ENCODE results near the gene URB2. TPM values are rescaled to one million over a fixed set of nuclear protein-coding genes. Genes with fewer than 3 reads are reported as not detected.

URB2 gene
- total and polyA plus RNA-seq, 4 donors: 0.50 to 8.9 (median 4.4) TPM

DNA sequence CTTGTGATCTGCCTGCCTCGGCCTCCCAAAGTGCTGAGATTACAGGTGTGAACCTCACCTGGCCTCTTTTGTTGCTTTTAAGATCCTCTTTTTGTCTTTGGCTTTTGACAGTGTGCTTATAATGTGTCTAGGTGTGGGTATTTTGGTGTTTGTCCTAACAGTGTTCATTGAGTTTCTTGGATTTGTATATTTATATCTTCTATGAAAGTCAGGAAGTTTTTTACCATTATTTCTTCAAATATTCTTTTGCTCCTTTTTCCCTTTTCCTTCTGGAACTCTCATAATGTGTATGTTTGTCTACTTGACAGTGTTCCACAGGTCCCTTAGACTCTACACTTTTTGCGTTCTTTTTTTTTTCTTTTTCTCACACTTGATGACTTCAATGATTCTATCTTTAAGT, 59.1 kb downstream of the URB2 start:
- WGBS, 2 donors: 91 to 96% methylated on average over 2 of the region's 2 CpGs
- Histone ChIP-seq H3K27ac (ENCODE audit: low read depth in 1 of 2, low read length in 2 of 2) (no peak overlapping the region), H3K36me3 (ENCODE audit: control insufficient read depth in 1 of 2, insufficient read depth in 2 of 2, low read length in 1 of 2) (no peaks in the 10 kb centered on the region), H3K27me3 (ENCODE audit: control insufficient read depth in 1 of 2, insufficient read depth in 2 of 2, low read length in 1 of 2) (no peaks in the 10 kb centered on the region), H3K4me3 (ENCODE audit: low read length in 2 of 2) (no peak overlapping the region), H3K4me1 (ENCODE audit: control insufficient read depth in 1 of 2, insufficient read depth in 2 of 2, low read length in 2 of 2) (peaks cover 0 to 1% of the 10 kb centered on the region in 2 donors), H3K9me3 (ENCODE audit: control insufficient read depth, low read length) (peaks cover 2% of the 10 kb centered on the region)
- ATAC-seq (ENCODE audit: low FRiP score) (no peak), DNase-seq (no peak)
- intact Hi-C loops (cut with DNase I): no loop called here

DNA sequence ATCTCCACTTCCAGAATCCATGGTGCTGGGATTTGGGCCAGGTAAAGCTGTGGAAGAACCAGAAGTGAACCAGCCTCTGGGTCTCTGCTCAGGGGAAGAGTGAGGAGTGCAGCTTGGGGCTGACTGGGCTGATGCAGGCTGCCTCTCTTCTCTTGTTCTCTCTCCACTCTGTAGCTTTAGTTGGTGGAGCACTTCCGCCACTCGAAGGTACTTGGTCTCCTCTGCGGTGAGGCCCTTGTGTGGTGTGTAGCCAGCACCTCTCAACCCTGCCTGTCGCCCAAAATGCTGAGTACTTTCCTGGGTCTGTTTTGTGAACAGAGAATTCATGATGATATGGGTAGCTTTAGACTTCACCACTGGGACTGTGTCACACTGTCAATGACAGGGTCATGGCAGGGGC, 63.2 kb downstream of the URB2 start:
- intact Hi-C loops (cut with DNase I): no loop called here
- Histone ChIP-seq H3K27me3 (ENCODE audit: control insufficient read depth in 1 of 2, insufficient read depth in 2 of 2, low read length in 1 of 2) (no peaks in the 10 kb centered on the region), H3K4me3 (ENCODE audit: low read length in 2 of 2) (no peak overlapping the region), H3K27ac (ENCODE audit: low read depth in 1 of 2, low read length in 2 of 2) (no peak overlapping the region), H3K9me3 (ENCODE audit: control insufficient read depth, low read length) (no peaks in the 10 kb centered on the region), H3K4me1 (ENCODE audit: control insufficient read depth in 1 of 2, insufficient read depth in 2 of 2, low read length in 2 of 2) (peaks cover 0 to 1% of the 10 kb centered on the region in 2 donors), H3K36me3 (ENCODE audit: control insufficient read depth in 1 of 2, insufficient read depth in 2 of 2, low read length in 1 of 2) (no peaks in the 10 kb centered on the region)
- no peak for DNase-seq
- ATAC-seq (ENCODE audit: low FRiP score): no peak
- WGBS, 2 donors: 92 to 97% methylated on average over 4 of the region's 4 CpGs

DNA sequence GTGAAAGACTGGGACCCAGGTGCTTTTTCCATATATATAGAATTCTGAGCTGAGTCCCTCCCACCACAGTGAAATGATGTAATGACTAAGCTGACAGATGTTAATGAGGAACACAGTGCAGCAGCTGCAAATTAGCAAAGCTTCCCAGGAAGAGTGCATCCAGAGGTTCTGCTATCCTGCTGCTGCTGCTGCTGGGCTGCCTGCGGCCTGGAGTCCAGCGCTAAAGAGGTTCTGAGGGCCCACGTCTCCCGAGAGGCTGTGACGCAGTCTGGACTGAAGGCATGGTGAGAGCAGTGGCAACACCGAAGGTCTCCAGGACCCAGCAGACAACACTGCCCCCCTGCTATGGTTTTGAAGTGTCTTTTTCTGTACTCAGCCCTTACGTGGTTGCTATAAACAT, 63.9 kb downstream of the URB2 start:
- Histone ChIP-seq H3K36me3 (ENCODE audit: control insufficient read depth in 1 of 2, insufficient read depth in 2 of 2, low read length in 1 of 2) (no peaks in the 10 kb centered on the region), H3K4me3 (ENCODE audit: low read length in 2 of 2) (no peak overlapping the region), H3K4me1 (ENCODE audit: control insufficient read depth in 1 of 2, insufficient read depth in 2 of 2, low read length in 2 of 2) (peaks cover 0 to 1% of the 10 kb centered on the region in 2 donors), H3K27me3 (ENCODE audit: control insufficient read depth in 1 of 2, insufficient read depth in 2 of 2, low read length in 1 of 2) (no peaks in the 10 kb centered on the region), H3K27ac (ENCODE audit: low read depth in 1 of 2, low read length in 2 of 2) (no peak overlapping the region), H3K9me3 (ENCODE audit: control insufficient read depth, low read length) (no peaks in the 10 kb centered on the region)
- ATAC-seq (ENCODE audit: low FRiP score): no peak
- intact Hi-C loops (cut with DNase I): no loop called here
- DNase-seq: no peak
- WGBS, 2 donors: 90 to 93% methylated on average over 7 of the region's 7 CpGs

DNA sequence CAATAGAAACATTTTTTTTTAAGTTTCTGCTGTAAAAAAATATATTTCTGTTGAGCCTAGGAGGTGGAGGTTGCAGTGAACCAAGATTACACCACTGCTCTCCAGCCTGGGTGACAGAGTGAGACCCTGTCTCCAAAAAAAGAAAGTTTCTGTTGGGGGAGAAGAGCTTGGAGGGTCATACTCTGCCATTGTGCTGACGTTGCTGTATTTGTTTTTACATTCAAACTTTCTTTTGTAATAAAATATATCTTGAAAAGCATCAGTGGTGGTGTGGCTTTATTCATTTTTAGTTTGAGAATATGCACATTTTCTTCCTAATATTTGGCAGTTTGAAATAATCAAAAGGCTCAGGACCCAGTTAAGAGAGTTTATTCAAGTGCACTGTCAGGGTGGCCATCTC, 64.6 kb downstream of the URB2 start:
- WGBS, 2 donors: 75 to 82% methylated on average over 1 of the region's 1 CpG
- H3K27me3 ChIP-seq (ENCODE audit: control insufficient read depth in 1 of 2, insufficient read depth in 2 of 2, low read length in 1 of 2): no peaks in the 10 kb centered on the region
- H3K36me3 ChIP-seq (ENCODE audit: control insufficient read depth in 1 of 2, insufficient read depth in 2 of 2, low read length in 1 of 2): no peaks in the 10 kb centered on the region
- no peak overlapping the region for H3K4me3 ChIP-seq (ENCODE audit: low read length in 2 of 2)
- intact Hi-C loops (cut with DNase I): no loop called here
- no peak overlapping the region for H3K27ac ChIP-seq (ENCODE audit: low read depth in 1 of 2, low read length in 2 of 2)
- ATAC-seq (ENCODE audit: low FRiP score) (no peak), DNase-seq (no peak)
- peaks cover 0 to 1% of the 10 kb centered on the region in 2 donors for H3K4me1 ChIP-seq (ENCODE audit: control insufficient read depth in 1 of 2, insufficient read depth in 2 of 2, low read length in 2 of 2)
- no peaks in the 10 kb centered on the region for H3K9me3 ChIP-seq (ENCODE audit: control insufficient read depth, low read length)

DNA sequence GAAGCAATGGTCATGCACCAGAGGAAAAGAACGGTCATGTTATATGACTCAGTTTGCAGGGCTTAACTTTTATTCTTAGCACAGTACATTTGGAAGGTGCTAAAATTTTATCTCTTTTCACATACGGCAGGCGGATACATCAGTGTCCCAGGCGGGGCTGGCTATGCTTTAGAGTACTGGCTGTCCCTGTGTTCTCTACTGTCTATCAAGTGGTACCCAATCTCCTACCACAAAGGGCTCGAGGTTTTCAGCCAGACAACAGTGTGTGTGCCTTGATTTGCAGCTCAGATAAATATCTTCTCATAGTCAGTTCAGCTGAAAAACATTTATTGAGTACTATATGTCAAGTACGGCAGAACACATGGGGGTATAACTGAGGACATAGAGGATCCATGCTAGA, 65.3 kb downstream of the URB2 start:
- WGBS, 2 donors: 92% methylated on average over 6 of the region's 6 CpGs
- ATAC-seq (ENCODE audit: low FRiP score) (no peak), DNase-seq (no peak)
- Histone ChIP-seq H3K36me3 (ENCODE audit: control insufficient read depth in 1 of 2, insufficient read depth in 2 of 2, low read length in 1 of 2) (no peaks in the 10 kb centered on the region), H3K27me3 (ENCODE audit: control insufficient read depth in 1 of 2, insufficient read depth in 2 of 2, low read length in 1 of 2) (no peaks in the 10 kb centered on the region), H3K9me3 (ENCODE audit: control insufficient read depth, low read length) (no peaks in the 10 kb centered on the region), H3K27ac (ENCODE audit: low read depth in 1 of 2, low read length in 2 of 2) (no peak overlapping the region), H3K4me3 (ENCODE audit: low read length in 2 of 2) (no peak overlapping the region), H3K4me1 (ENCODE audit: control insufficient read depth in 1 of 2, insufficient read depth in 2 of 2, low read length in 2 of 2) (peaks cover 0 to 1% of the 10 kb centered on the region in 2 donors)
- intact Hi-C loops (cut with DNase I): no loop called here

DNA sequence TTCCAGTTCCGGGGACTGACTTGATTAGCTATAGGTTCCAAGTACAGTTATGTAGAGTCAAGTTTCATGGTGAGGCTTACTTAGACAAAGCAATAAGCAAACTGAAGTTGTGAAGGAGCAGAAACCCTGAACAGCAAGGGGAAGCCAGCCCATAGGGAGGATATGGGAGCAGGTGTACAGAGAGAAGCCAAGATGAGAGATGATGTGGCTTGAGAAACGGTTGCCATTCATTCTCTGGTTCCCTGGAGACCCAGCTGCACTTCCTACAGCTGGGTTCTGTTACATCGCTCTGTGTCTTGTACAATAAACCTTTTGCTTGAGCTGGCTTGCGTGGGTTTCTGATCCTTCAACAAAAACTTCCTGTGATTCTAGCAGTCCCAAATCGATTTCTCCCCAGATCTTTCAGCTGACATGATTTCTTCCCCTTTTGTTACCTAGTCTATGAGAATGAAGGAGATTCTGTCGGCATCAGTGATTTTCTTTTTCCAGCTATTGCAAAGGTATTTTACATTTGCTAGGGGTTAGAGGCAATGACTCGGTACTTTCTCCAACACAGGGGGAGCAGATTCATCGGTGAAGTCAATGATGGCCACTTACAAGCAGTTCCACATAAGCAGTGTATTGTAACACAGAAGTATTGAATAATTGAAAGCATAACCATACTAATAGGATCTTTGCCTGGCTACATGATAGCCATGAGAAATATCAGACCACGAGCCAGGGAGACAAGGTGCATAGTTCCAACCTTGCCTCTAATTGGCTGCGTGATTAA, 67.3 kb downstream of the URB2 start:
- Histone ChIP-seq H3K9me3 (ENCODE audit: control insufficient read depth, low read length) (no peaks in the 10 kb centered on the region), H3K27ac (ENCODE audit: low read depth in 1 of 2, low read length in 2 of 2) (no peak overlapping the region), H3K36me3 (ENCODE audit: control insufficient read depth in 1 of 2, insufficient read depth in 2 of 2, low read length in 1 of 2) (no peaks in the 10 kb centered on the region), H3K4me1 (ENCODE audit: control insufficient read depth in 1 of 2, insufficient read depth in 2 of 2, low read length in 2 of 2) (no peaks in the 10 kb centered on the region), H3K27me3 (ENCODE audit: control insufficient read depth in 1 of 2, insufficient read depth in 2 of 2, low read length in 1 of 2) (no peaks in the 10 kb centered on the region), H3K4me3 (ENCODE audit: low read length in 2 of 2) (no peak overlapping the region)
- ATAC-seq (ENCODE audit: low FRiP score): no peak
- WGBS, 2 donors: 86 to 91% methylated on average over 10 of the region's 10 CpGs
- DNase-seq: no peak
- intact Hi-C loops (cut with DNase I): no loop called here

DNA sequence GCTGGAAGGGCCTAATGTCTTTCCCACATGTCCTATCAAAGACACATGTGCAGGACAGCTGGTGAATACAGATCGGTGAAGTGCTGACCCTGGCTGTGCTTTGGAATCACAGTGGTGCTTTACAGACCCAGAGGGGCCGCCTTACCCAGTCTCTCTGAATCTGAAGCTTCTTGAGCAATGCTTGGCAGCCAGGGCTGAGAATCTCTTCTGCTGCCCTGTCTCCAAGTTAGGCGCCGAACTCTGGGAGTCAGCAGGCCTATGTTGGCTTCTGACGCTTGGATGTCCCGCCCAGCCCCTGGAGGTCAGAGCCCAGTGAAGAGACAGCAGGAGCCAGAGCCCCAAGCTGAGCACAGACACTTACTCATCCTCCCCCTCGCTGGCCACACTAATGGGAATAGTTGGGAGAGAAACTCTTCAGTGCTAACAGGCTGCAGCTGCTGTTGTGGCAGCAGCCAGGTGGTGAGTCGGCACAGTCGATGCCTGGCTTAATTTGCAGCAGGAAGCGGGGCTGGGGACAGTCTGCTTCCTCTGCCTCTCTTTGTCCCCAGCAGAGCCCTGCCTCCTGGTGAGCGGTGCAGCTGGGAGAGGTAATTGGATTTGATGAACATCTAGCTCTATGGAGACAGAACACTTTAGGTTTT, 68.1 kb downstream of the URB2 start:
- Histone ChIP-seq H3K4me3 (ENCODE audit: low read length in 2 of 2) (no peak overlapping the region), H3K27ac (ENCODE audit: low read depth in 1 of 2, low read length in 2 of 2) (no peak overlapping the region), H3K9me3 (ENCODE audit: control insufficient read depth, low read length) (no peaks in the 10 kb centered on the region), H3K4me1 (ENCODE audit: control insufficient read depth in 1 of 2, insufficient read depth in 2 of 2, low read length in 2 of 2) (no peaks in the 10 kb centered on the region), H3K27me3 (ENCODE audit: control insufficient read depth in 1 of 2, insufficient read depth in 2 of 2, low read length in 1 of 2) (no peaks in the 10 kb centered on the region), H3K36me3 (ENCODE audit: control insufficient read depth in 1 of 2, insufficient read depth in 2 of 2, low read length in 1 of 2) (no peaks in the 10 kb centered on the region)
- WGBS, 2 donors: 86 to 92% methylated on average over 11 of the region's 11 CpGs
- ATAC-seq (ENCODE audit: low FRiP score) (peak; percentile 61), DNase-seq (peak; percentile 75 to 79)
- intact Hi-C loops (cut with DNase I): no loop called here

DNA sequence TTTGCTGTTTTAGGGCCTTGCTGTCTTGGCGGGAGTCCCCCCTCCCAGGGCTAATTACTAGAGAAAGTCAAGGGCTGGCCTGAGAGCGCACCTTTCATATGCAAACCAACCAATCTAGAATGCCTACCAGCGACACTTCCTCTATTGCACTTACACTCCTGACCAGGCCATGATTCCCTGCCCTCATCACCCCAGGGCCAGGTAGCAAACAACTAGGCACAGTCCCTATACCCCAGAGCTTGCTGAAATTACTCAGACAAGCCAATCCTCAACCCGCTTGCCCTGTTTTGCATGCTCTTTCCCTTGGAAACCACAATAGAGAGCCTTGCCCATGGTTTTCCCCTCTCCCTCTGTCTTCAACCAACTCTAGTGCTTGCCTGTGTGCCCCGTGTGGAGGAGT, 70.3 kb downstream of the URB2 start:
- no peak for ATAC-seq (ENCODE audit: low FRiP score)
- H3K9me3 ChIP-seq (ENCODE audit: control insufficient read depth, low read length): no peaks in the 10 kb centered on the region
- intact Hi-C loops (cut with DNase I): no loop called here
- H3K4me3 ChIP-seq (ENCODE audit: low read length in 2 of 2): no peak overlapping the region
- DNase-seq: no peak
- 97 to 98% methylated on average over 5 of the region's 5 CpGs for WGBS, 2 donors
- no peak overlapping the region for H3K27ac ChIP-seq (ENCODE audit: low read depth in 1 of 2, low read length in 2 of 2)
- peaks cover 0 to 4% of the 10 kb centered on the region in 2 donors for H3K4me1 ChIP-seq (ENCODE audit: control insufficient read depth in 1 of 2, insufficient read depth in 2 of 2, low read length in 2 of 2)
- no peaks in the 10 kb centered on the region for H3K36me3 ChIP-seq (ENCODE audit: control insufficient read depth in 1 of 2, insufficient read depth in 2 of 2, low read length in 1 of 2)
- H3K27me3 ChIP-seq (ENCODE audit: control insufficient read depth in 1 of 2, insufficient read depth in 2 of 2, low read length in 1 of 2): no peaks in the 10 kb centered on the region

Data from aorta (tissue), 5 donors.